HG03469 (cell line): ENCODE measurements around the gene ERFL.

Experiments used
- ATAC-seq: cut with Tn5 transposase; IDR thresholded peaks from one replicate; pipeline ENCODE4 v1.9.1; 2021; ENCODE audit warnings: mild to moderate bottlenecking, moderate library complexity, moderate number of reproducible peaks; ENCODE audit not compliant: unreplicated experiment

Gene ERFL

GRCh38 chr19:41927497-41928192 lies 604 bp downstream of the ERFL start:
- ATAC-seq = no peak

GRCh38 chr19:41926763-41927496 lies 1.3 kb downstream of the ERFL start:
- no peak for ATAC-seq

- ATAC-seq = no peak
Observed at GRCh38 chr19:41926028-41926762, 2.1 kb downstream of the ERFL start.

GRCh38 chr19:41925208-41926003 lies 2.8 kb downstream of the ERFL start:
- ATAC-seq = no peak

GRCh38 chr19:41924151-41925145 lies 3.8 kb downstream of the ERFL start:
- no peak for ATAC-seq

GRCh38 chr19:41923045-41923788 lies 5.0 kb downstream of the ERFL start:
- no peak for ATAC-seq

GRCh38 chr19:41922585-41922984 lies 5.7 kb downstream of the ERFL start:
- no peak for ATAC-seq

GRCh38 chr19:41921577-41922576 lies 6.4 kb downstream of the ERFL start:
- no peak for ATAC-seq

GRCh38 chr19:41920882-41921576 lies 7.2 kb downstream of the ERFL start:
- no peak for ATAC-seq

- no peak for ATAC-seq
Observed at GRCh38 chr19:41919948-41920712, 8.1 kb downstream of the ERFL start.

GRCh38 chr19:41918653-41919244 lies 9.5 kb downstream of the ERFL start:
- no peak for ATAC-seq

- ATAC-seq = no peak
Observed at GRCh38 chr19:41918095-41918494, 10.2 kb downstream of the ERFL start.

- ATAC-seq = no peak
Observed at GRCh38 chr19:41917676-41918075, 10.6 kb downstream of the ERFL start.

GRCh38 chr19:41915776-41916414 lies 12.4 kb downstream of the ERFL start:
- no peak for ATAC-seq

- ATAC-seq = no peak
Observed at GRCh38 chr19:41915021-41915775, 13.1 kb downstream of the ERFL start.
